ENCODE data around the gene GLDC.
"Not testable (repeated sequence)": the region's sequence is repeated elsewhere in the genome, so short reads cannot be mapped to it uniquely, and the experiment has no call there.

GLDC gene

GRCh38 chr9:6656614-6657300 lies 11.2 kb upstream of the GLDC start:
- TF ChIP-seq JUND (IDR thresholded peaks at IDR 0.05; ENCODE audit: low read depth) = no peak
- in situ Hi-C loops (cut with HindIII; ENCODE audit: low pct_unique_long_range_greater_than_20kb, low sequenced_read_pairs) = no loop called here
- DNase-seq (ENCODE audit: low read depth in 1 of 2, low spot score in 1 of 2) = no peak

GRCh38 chr9:6655036-6655435 lies 9.5 kb upstream of the GLDC start:
- DNase-seq (ENCODE audit: low read depth in 1 of 2, low spot score in 1 of 2) = no peak
- in situ Hi-C loops (cut with HindIII; ENCODE audit: low pct_unique_long_range_greater_than_20kb, low sequenced_read_pairs) = no loop called here
- no peak for TF ChIP-seq JUND (IDR thresholded peaks at IDR 0.05; ENCODE audit: low read depth)

GRCh38 chr9:6646293-6646636 lies 736 bp upstream of the GLDC start:
- no peak for TF ChIP-seq JUND (IDR thresholded peaks at IDR 0.05; ENCODE audit: low read depth)
- peak in 1 of 2 experiments; percentile 35 for DNase-seq (ENCODE audit: low read depth in 1 of 2, low spot score in 1 of 2)
- in situ Hi-C loops (cut with HindIII; ENCODE audit: low pct_unique_long_range_greater_than_20kb, low sequenced_read_pairs) = no loop called here

- DNase-seq (ENCODE audit: low read depth in 1 of 2, low spot score in 1 of 2); in situ Hi-C loops (cut with HindIII; ENCODE audit: low pct_unique_long_range_greater_than_20kb, low sequenced_read_pairs): not testable (repeated sequence)
Measured at GRCh38 chr9:6645105-6645354, 499 bp downstream of the GLDC start.

GRCh38 chr9:6644346-6645104 lies 1.0 kb downstream of the GLDC start:
- in situ Hi-C loops (cut with HindIII; ENCODE audit: low pct_unique_long_range_greater_than_20kb, low sequenced_read_pairs) = no loop called here
- TF ChIP-seq JUND (IDR thresholded peaks at IDR 0.05; ENCODE audit: low read depth) = no peak
- no peak for DNase-seq (ENCODE audit: low read depth in 1 of 2, low spot score in 1 of 2)

- TF ChIP-seq JUND (IDR thresholded peaks at IDR 0.05; ENCODE audit: low read depth) = no peak
- in situ Hi-C loops (cut with HindIII; ENCODE audit: low pct_unique_long_range_greater_than_20kb, low sequenced_read_pairs) = no loop called here
- no peak for DNase-seq (ENCODE audit: low read depth in 1 of 2, low spot score in 1 of 2)
Measured at GRCh38 chr9:6641961-6642360, 3.6 kb downstream of the GLDC start.

GRCh38 chr9:6641561-6641960 lies 4.0 kb downstream of the GLDC start:
- no peak for TF ChIP-seq JUND (IDR thresholded peaks at IDR 0.05; ENCODE audit: low read depth)
- in situ Hi-C loops (cut with HindIII; ENCODE audit: low pct_unique_long_range_greater_than_20kb, low sequenced_read_pairs) = no loop called here
- DNase-seq (ENCODE audit: low read depth in 1 of 2, low spot score in 1 of 2) = peak; percentile 21 to 49

GRCh38 chr9:6641056-6641455 lies 4.5 kb downstream of the GLDC start:
- in situ Hi-C loops (cut with HindIII; ENCODE audit: low pct_unique_long_range_greater_than_20kb, low sequenced_read_pairs) = no loop called here
- TF ChIP-seq JUND (IDR thresholded peaks at IDR 0.05; ENCODE audit: low read depth) = no peak
- no peak for DNase-seq (ENCODE audit: low read depth in 1 of 2, low spot score in 1 of 2)

- no peak for TF ChIP-seq JUND (IDR thresholded peaks at IDR 0.05; ENCODE audit: low read depth)
- DNase-seq (ENCODE audit: low read depth in 1 of 2, low spot score in 1 of 2) = no peak
- in situ Hi-C loops (cut with HindIII; ENCODE audit: low pct_unique_long_range_greater_than_20kb, low sequenced_read_pairs) = no loop called here
Measured at GRCh38 chr9:6640268-6641051, 5.1 kb downstream of the GLDC start.

GRCh38 chr9:6639622-6640021 lies 5.9 kb downstream of the GLDC start:
- DNase-seq (ENCODE audit: low read depth in 1 of 2, low spot score in 1 of 2) = no peak
- TF ChIP-seq JUND (IDR thresholded peaks at IDR 0.05; ENCODE audit: low read depth) = no peak
- in situ Hi-C loops (cut with HindIII; ENCODE audit: low pct_unique_long_range_greater_than_20kb, low sequenced_read_pairs) = no loop called here

GRCh38 chr9:6634444-6634843 lies 11.1 kb downstream of the GLDC start:
- in situ Hi-C loops (cut with HindIII; ENCODE audit: low pct_unique_long_range_greater_than_20kb, low sequenced_read_pairs) = no loop called here
- no peak for TF ChIP-seq JUND (IDR thresholded peaks at IDR 0.05; ENCODE audit: low read depth)
- DNase-seq (ENCODE audit: low read depth in 1 of 2, low spot score in 1 of 2) = no peak

GRCh38 chr9:6633378-6633777 lies 12.2 kb downstream of the GLDC start:
- no peak for TF ChIP-seq JUND (IDR thresholded peaks at IDR 0.05; ENCODE audit: low read depth)
- DNase-seq (ENCODE audit: low read depth in 1 of 2, low spot score in 1 of 2) = no peak
- in situ Hi-C loops (cut with HindIII; ENCODE audit: low pct_unique_long_range_greater_than_20kb, low sequenced_read_pairs) = no loop called here

GRCh38 chr9:6632516-6633183 lies 12.9 kb downstream of the GLDC start:
- DNase-seq (ENCODE audit: low read depth in 1 of 2, low spot score in 1 of 2) = no peak
- in situ Hi-C loops (cut with HindIII; ENCODE audit: low pct_unique_long_range_greater_than_20kb, low sequenced_read_pairs) = no loop called here
- no peak for TF ChIP-seq JUND (IDR thresholded peaks at IDR 0.05; ENCODE audit: low read depth)

Measured in T47D (cell line).